HCEC 1CT (cell line): Measurements from ENCODE around the gene UNC93B1.
"Not testable (repeated sequence)": the region's sequence is repeated elsewhere in the genome, so short reads cannot be mapped to it uniquely, and the experiment has no call there.

Experiments
- DNase-seq: peaks from one replicate; pipeline ENCODE4 v3.0.0-alpha.2; 2017

The UNC93B1 gene

GRCh38 chr11:67990546-67991346 lies 13.2 kb downstream of the UNC93B1 start:
- not testable (repeated sequence) for DNase-seq

GRCh38 chr11:67985302-67985701 lies 18.6 kb downstream of the UNC93B1 start:
- not testable (repeated sequence) for DNase-seq

- DNase-seq: no peak
Measured at GRCh38 chr11:67983951-67984350, 19.9 kb downstream of the UNC93B1 start.

GRCh38 chr11:67982255-67982857 lies 21.5 kb downstream of the UNC93B1 start:
- not testable (repeated sequence) for DNase-seq

GRCh38 chr11:67981226-67981625 lies 22.7 kb downstream of the UNC93B1 start:
- not testable (repeated sequence) for DNase-seq

- DNase-seq: not testable (repeated sequence)
Measured at GRCh38 chr11:67978766-67979418, 25.0 kb downstream of the UNC93B1 start.

- DNase-seq: not testable (repeated sequence)
Measured at GRCh38 chr11:67974746-67975145, 29.2 kb downstream of the UNC93B1 start.

GRCh38 chr11:67965830-67966348 lies 38.0 kb downstream of the UNC93B1 start:
- DNase-seq: not testable (repeated sequence)

GRCh38 chr11:67964746-67965145 lies 39.2 kb downstream of the UNC93B1 start:
- DNase-seq: not testable (repeated sequence)

- DNase-seq: not testable (repeated sequence)
Measured at GRCh38 chr11:67963879-67964278, 40.0 kb downstream of the UNC93B1 start.

GRCh38 chr11:67963217-67963616 lies 40.7 kb downstream of the UNC93B1 start:
- not testable (repeated sequence) for DNase-seq

- DNase-seq: not testable (repeated sequence)
Measured at GRCh38 chr11:67956236-67956635, 47.7 kb downstream of the UNC93B1 start.

- DNase-seq: peak; percentile 36
Measured at GRCh38 chr11:67955461-67956007, 48.4 kb downstream of the UNC93B1 start.

- not testable (repeated sequence) for DNase-seq
Measured at GRCh38 chr11:67954971-67955370, 48.9 kb downstream of the UNC93B1 start.

- not testable (repeated sequence) for DNase-seq
Measured at GRCh38 chr11:67954251-67954650, 49.6 kb downstream of the UNC93B1 start.

- not testable (repeated sequence) for DNase-seq
Measured at GRCh38 chr11:67950705-67951104, 53.2 kb downstream of the UNC93B1 start.

- not testable (repeated sequence) for DNase-seq
Measured at GRCh38 chr11:67947785-67948184, 56.1 kb downstream of the UNC93B1 start.

GRCh38 chr11:67946403-67946802 lies 57.5 kb downstream of the UNC93B1 start:
- DNase-seq: not testable (repeated sequence)

- DNase-seq: not testable (repeated sequence)
Measured at GRCh38 chr11:67943406-67943805, 60.5 kb downstream of the UNC93B1 start.
